Hepatocyte (in vitro differentiated cells): ENCODE data around the gene PRDM16.

Experiments
- CTCF ChIP-seq: fragments of 200-600 bp; sonication (generic); IDR thresholded peaks from 2 replicates; pipeline ENCODE4 v1.5.1; 2016; ENCODE audit warnings: antibody characterized with exemption, mild to moderate bottlenecking; ENCODE audit not compliant: poor library complexity
- EZH2 ChIP-seq: fragments of 200-600 bp; sonication (generic); IDR thresholded peaks from 2 replicates; pipeline ENCODE4 v1.6.1; 2016; ENCODE audit warnings: antibody characterized with exemption, mild to moderate bottlenecking, borderline replicate concordance
- EZH2phosphoT487 ChIP-seq: fragments of 200-600 bp; sonication (generic); IDR thresholded peaks from one replicate; pipeline ENCODE4 v1.6.1; 2018; ENCODE audit warnings: antibody characterized with exemption, mild to moderate bottlenecking, low read depth, moderate library complexity; ENCODE audit not compliant: unreplicated experiment, severe bottlenecking

GRCh38 chr1:3317456-3317855, 248.5 kb downstream of the PRDM16 start:
- TF ChIP-seq EZH2phosphoT487 (no peak), CTCF (no peak), EZH2 (no peak)
